Neural crest cell (in vitro differentiated cells): Measurements from ENCODE around the gene SEMA6A. TPM values are rescaled to one million over a fixed set of nuclear protein-coding genes. Genes with fewer than 3 reads are reported as not detected.

Experiments
- DNase-seq: peaks from one replicate; pipeline ENCODE4 v3.0.0; 2021; ENCODE audit warnings: low read depth, mixed read lengths, low spot score
- H3K27ac Mint-ChIP-seq: one replicate; pipeline ENCODE4 v1.8.0; 2021; ENCODE audit warnings: mild to moderate bottlenecking, mixed read lengths; ENCODE audit not compliant: unreplicated experiment
- H3K27me3 Mint-ChIP-seq: 2 replicates; pipeline ENCODE4 v1.8.0; 2021; ENCODE audit warnings: low read depth, mild to moderate bottlenecking, mixed read lengths
- H3K36me3 Mint-ChIP-seq: 2 replicates; pipeline ENCODE4 v1.8.0; 2021; ENCODE audit warnings: low read depth, mild to moderate bottlenecking, mixed read lengths
- H3K4me1 Mint-ChIP-seq: 2 replicates; pipeline ENCODE4 v1.8.0; 2021; ENCODE audit warnings: mixed read lengths
- H3K4me3 Mint-ChIP-seq: one replicate; pipeline ENCODE4 v1.8.0; 2021; ENCODE audit warnings: mild to moderate bottlenecking, mixed read lengths
- H3K9me3 Mint-ChIP-seq: 2 replicates; pipeline ENCODE4 v1.8.0; 2021; ENCODE audit warnings: mixed read lengths
- total RNA-seq: library from RNA; stranded (reverse); gene quantifications from 2 replicates; pipeline ENCODE4 v1.2.1, GENCODE V29; 2021
- TF ChIP-seq, protein P1 (sequence below): fragments of 200-600 bp; sonication (generic); conservative IDR thresholded peaks from 2 replicates; pipeline ENCODE4 v1.5.0; 2021; ENCODE audit warnings: antibody characterized with exemption, mild to moderate bottlenecking

The SEMA6A gene
- total RNA-seq, 1 donor from 2014 or later: 30.0 TPM

DNA sequence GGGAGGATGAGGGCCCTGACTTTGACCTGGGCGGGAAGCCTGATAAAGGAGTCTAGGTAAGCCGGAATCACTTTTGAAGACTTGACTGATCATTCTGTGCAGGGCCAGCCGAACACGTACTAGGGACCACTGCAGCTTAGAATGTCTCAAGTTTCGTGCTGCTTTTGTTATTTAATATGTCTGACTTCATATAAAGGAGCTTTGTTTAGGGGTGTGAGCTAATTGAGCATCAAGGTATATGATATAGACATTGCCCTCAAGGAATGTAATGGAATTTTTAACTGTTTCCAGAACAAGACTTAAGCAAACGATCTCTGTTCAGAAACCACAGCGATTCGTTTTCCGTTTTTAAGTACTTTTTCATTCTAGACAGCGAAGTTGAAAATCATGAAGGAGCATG, 173.0 kb downstream of the SEMA6A start:
- DNase-seq: no peak
- H3K4me1 Mint-ChIP-seq: peaks cover 21% of the 10 kb centered on the region
- H3K27me3 Mint-ChIP-seq: no peaks in the 10 kb centered on the region
- H3K4me3 Mint-ChIP-seq: no peak overlapping the region
- no peak overlapping the region for H3K27ac Mint-ChIP-seq
- H3K9me3 Mint-ChIP-seq: no peaks in the 10 kb centered on the region
- H3K36me3 Mint-ChIP-seq: no peaks in the 10 kb centered on the region
- TF ChIP-seq, protein P1, sequence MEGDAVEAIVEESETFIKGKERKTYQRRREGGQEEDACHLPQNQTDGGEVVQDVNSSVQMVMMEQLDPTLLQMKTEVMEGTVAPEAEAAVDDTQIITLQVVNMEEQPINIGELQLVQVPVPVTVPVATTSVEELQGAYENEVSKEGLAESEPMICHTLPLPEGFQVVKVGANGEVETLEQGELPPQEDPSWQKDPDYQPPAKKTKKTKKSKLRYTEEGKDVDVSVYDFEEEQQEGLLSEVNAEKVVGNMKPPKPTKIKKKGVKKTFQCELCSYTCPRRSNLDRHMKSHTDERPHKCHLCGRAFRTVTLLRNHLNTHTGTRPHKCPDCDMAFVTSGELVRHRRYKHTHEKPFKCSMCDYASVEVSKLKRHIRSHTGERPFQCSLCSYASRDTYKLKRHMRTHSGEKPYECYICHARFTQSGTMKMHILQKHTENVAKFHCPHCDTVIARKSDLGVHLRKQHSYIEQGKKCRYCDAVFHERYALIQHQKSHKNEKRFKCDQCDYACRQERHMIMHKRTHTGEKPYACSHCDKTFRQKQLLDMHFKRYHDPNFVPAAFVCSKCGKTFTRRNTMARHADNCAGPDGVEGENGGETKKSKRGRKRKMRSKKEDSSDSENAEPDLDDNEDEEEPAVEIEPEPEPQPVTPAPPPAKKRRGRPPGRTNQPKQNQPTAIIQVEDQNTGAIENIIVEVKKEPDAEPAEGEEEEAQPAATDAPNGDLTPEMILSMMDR: no peak

DNA sequence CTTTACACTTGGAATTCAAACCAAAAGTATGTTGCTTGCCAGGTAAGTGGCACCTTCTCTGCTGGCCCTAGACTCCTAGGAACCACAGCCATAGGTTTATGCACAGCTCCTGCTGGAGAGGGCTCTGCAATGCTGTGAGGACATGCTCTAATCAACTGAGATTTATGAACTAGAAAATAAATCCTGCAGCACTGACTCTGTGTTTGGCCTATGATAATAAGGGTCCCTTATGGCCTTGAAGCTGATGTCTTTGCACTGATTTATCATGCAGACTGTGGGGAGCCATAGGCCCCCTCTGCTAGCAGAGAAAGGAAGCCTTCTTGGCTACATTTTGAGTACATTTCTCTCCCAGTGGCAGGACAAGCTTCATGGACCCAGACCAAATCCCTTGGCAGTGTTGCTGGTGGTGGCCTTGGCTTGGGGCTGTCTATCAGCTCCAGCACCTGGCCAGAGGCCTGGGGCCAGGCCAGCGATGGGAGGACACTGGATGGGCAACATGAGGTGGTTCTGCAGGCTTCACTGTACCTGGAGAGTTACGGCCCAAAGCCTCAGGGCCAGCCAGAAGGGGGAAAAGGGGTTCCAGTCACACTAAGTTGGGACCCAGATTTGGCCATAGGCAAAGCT, 178.0 kb downstream of the SEMA6A start:
- Mint-ChIP-seq H3K27me3 (no peaks in the 10 kb centered on the region), H3K27ac (no peak overlapping the region), H3K4me3 (no peak overlapping the region), H3K36me3 (no peaks in the 10 kb centered on the region), H3K4me1 (peaks cover 12% of the 10 kb centered on the region), H3K9me3 (peaks cover 2% of the 10 kb centered on the region)
- TF ChIP-seq, protein P1: no peak
- DNase-seq: no peak

DNA sequence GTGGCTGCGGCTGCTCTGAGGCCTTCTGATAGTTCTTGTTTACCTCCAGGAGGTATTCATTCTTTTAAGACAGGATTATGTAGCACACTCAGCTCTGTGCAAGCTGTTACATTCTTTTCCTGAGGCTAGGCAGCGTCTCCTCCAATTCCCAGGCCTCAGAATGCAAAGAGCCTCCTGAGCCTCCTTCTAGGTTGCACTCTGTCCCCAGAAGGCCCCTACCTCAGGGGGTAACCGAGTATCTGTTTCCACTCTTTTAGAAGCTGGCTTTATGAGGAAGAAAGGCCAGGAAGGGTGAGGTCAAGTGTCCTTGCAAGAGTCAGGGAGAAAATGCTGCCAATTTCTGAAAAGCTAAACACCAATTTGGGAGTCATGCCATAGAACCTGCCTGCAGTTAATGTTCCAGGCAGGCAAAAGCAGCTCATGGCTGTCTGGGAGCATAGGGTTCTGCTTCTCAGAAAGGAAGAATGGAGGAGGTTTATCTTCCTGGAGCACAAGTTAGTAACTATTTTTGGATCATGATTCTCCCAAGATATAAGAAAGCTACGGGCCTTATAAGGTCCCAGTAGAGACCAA, 178.9 kb downstream of the SEMA6A start:
- TF ChIP-seq, protein P1: no peak
- no peak for DNase-seq
- Mint-ChIP-seq H3K36me3 (no peaks in the 10 kb centered on the region), H3K4me3 (no peak overlapping the region), H3K9me3 (peaks cover 2% of the 10 kb centered on the region), H3K4me1 (peaks cover 10% of the 10 kb centered on the region), H3K27ac (no peak overlapping the region), H3K27me3 (no peaks in the 10 kb centered on the region)

- no peak for DNase-seq
- no peaks in the 10 kb centered on the region for H3K27me3 Mint-ChIP-seq
These were observed 179.4 kb downstream of the SEMA6A start for GRCh38 chr5:116395226-116395625.

GRCh38 chr5:116394186-116394867, 180.3 kb downstream of the SEMA6A start:
- Mint-ChIP-seq H3K36me3 (no peaks in the 10 kb centered on the region), H3K27me3 (no peaks in the 10 kb centered on the region), H3K9me3 (peaks cover 2% of the 10 kb centered on the region), H3K27ac (no peak overlapping the region), H3K4me3 (no peak overlapping the region), H3K4me1 (peaks cover 10% of the 10 kb centered on the region)
- TF ChIP-seq, protein P1: no peak
- no peak for DNase-seq

More at GRCh38 chr5:116395226-116395625, 179.4 kb downstream of the SEMA6A start:
- Mint-ChIP-seq H3K27ac (no peak overlapping the region), H3K4me1 (peaks cover 10% of the 10 kb centered on the region), H3K36me3 (no peaks in the 10 kb centered on the region), H3K4me3 (no peak overlapping the region), H3K9me3 (peaks cover 2% of the 10 kb centered on the region)
- TF ChIP-seq, protein P1: no peak
